GM19452 (cell line): ENCODE results near the gene GNPDA1.
A peak's percentile ranks its signal among the peaks of the same experiment; 100 is the strongest.
"Not testable (repeated sequence)": the region's sequence is repeated elsewhere in the genome, so short reads cannot be mapped to it uniquely, and the experiment has no call there.

Experiments
- ATAC-seq: cut with Tn5 transposase; IDR thresholded peaks from one replicate; pipeline ENCODE4 v1.9.1; 2021; ENCODE audit not compliant: unreplicated experiment

Gene GNPDA1

GRCh38 chr5:142012792-142013388 lies at the start of gene GNPDA1:
Gene GNPDA1, minus strand, starts transcription at chr5:142013027. Its CDS starts 992 bp downstream, at chr5:142012035.
- ATAC-seq: peak; percentile 54

DNA sequence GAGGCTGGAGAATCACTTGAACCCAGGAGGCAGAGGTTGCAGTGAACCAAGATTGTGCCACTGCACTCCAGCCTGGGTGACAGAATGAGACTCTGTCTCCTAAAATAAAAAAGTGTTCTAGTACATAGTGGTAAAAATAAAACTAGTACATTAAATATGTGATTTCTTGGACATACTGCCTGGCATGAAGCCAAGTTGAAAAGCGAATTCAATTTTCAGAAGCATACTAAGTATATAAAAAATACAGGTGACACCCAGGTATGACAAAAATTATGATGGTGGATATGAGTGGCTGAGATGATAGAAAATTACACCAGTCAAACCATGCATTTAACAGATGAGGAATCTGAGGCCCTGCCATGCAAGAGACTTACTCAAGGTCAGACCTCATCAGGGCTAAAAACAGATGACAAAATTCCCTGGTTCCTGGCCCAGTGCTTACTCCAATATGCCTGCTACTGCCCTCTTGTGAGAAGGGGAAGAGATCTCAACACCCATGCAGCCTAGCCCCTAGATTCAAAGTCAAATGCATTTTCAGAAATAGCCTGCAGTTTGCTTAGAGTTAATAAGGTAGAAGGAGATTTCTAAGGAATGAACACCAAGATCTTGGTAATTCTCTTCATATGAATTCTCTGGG lies 46.6 kb upstream of the GNPDA1 start:
- no peak for ATAC-seq

DNA sequence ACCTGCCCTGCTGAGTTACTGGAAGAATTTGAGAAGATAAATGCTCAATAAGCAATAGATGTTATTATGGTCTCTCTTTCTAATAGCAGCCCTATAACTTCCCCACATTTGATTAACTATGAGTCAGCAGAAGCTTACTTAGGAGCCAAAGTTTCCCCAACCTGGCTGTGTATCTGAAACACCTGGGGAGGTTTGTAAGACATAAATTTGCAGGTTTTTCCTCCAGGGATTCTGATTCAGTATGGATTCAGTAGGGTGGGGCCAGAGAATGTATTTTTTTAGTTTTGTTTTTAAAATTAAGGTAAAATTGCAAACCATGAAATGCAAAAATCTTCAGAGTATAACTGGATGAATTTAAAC lies 44.9 kb upstream of the GNPDA1 start:
- ATAC-seq: no peak

DNA sequence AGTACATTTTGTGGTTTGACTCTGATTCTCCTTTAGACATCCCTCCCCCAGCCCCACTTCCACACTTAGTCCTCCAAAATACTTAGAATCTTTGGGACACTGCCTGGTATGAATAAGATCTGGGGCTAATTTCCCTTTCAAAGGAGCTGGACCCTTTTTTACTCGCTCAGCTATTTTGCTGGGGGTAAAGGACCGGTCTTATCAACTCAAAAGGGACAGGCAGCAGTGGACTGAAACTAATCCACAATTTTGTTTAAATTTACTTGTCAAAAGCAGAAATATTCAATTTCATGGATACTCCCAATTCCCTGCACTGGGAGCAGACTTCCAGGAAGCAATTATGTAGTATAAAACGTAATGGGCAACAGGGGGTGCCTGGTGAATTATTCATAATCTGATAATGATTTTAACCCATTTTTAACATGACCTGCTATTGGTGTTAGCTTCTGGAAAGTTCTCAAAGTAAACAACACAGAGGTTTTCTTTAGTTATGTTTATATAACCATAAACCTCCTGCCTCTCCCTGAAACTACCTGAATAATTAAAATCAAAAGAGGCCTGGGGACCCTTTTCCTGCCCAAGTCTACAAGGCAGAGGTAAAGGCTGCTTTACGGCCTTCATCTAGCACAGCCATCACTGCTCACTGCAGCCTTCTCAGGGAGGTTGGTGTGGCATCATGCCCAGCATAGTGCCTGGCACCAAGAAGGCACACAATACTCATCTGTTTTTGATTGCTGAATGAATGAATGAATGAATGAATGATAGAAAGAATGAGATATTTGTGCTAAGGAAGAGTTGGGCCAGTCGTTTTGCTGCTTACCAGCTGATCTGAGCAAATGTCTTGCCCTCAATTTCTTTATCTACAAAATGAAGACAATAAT lies 44.2 kb upstream of the GNPDA1 start:
- ATAC-seq: no peak

- ATAC-seq: no peak
These were observed 42.5 kb upstream of the GNPDA1 start for GRCh38 chr5:142055301-142055700.

DNA sequence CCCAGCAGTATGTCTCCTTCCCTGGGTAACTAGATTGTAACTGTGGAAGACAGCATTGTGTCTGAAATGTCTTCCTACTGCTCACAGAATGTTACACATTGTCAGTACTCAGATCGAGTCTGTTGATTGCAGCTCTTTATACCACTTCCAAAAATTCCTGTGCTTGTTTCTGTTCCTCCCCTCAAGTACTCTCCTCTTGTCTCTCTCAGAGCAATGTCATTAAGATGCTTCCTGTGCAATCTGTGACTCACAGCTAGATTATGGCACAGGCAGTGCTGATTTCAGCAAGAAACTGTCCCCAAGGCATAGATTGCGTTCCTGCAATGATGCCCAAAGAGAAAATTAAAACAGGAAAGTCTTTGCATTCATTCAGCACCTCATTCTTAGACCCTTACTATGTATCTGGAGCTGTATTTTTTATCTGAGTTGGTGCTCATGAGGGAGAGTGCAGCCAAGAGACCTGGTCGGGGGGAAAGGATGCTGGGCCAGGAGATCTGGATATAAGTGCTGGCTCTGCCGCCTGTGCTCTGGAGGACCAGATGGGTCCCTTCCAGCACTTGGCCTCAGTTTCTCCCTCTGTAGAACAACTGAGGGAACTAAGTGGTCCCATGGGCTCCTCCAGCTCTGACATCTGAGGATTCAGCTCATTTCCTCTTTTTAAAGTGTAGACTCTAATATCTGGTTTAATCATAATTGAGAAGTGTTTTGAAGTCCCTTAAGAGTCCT lies 40.8 kb upstream of the GNPDA1 start:
- ATAC-seq: no peak

DNA sequence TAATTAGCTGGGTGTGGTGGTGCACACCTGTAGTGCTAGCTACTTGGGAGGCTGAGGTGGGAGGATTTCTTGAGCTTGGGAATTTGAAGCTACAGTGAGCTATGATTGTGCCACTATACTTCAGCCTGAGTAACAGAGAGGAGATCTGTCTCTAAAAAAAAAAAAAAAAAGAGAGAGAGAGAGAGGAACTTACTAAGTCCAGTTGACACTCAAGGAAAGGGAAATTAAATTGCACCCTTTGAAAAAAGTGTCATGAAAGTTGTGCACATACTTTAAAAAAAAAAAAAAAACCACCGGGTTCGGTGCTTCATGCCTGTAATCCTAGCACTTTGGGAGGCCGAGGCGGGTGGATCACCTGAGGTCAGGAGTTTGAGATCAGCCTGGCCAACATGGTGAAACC lies 39.2 kb upstream of the GNPDA1 start:
- not testable (repeated sequence) for ATAC-seq

DNA sequence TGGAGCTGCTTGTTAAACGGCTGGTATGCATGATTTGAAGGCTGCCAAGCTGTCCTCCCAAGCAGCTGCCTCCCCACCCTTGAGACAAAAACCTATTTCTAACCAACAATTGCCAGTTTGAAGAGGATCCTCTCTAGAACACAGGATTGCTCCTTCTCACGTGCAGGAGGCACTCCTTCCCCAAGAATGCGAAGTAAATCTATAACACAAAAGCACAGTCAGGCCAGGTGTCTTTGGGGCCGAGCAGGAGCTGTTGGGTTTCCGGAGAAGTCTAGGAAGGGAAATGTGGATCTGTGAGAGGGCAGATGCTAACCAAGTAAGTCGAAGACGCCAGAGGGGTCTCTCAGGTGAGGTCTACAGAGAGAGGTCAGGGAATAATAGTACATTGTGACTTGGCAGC lies 35.4 kb upstream of the GNPDA1 start:
- ATAC-seq: no peak

- no peak for ATAC-seq
These were observed 33.4 kb upstream of the GNPDA1 start for GRCh38 chr5:142046191-142046590.

DNA sequence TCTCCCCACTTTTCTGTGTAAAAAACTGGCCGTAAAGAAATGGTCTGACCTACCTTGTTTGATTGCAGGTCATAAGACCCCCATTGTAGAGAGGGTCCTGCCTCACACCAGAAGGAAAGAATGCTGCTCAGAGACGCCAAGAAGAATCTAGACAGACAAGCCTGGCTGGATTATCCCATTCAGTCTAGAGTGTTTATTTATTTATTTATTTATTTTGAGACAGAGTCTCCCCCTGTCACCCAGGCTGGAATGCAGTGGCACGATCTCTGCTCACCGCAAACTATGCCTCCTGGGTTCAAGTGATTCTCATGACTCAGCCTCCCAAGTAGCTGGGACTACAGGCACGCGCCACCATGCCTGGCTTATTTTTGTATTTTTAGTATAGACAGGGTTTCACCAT lies 28.1 kb upstream of the GNPDA1 start:
- ATAC-seq: not testable (repeated sequence)

DNA sequence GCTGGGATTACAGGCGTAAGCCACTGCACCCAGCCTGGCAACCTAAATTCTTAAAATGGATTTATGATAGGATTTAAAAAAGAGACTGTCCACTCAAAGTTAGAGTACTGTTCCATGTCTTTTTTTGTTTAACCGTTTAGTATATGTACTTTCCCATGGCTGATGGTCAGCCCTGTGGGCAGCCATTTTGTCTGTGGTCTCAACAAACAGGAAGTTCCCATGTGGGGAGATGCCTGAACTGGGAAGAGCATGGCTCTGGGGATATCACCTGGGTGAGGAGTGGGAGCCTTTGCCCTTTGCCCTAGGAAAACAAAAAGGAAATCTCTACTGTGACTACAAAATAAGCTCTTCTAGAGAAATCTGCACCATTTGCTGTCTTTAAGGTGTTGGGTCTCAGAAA lies 27.5 kb upstream of the GNPDA1 start:
- no peak for ATAC-seq

DNA sequence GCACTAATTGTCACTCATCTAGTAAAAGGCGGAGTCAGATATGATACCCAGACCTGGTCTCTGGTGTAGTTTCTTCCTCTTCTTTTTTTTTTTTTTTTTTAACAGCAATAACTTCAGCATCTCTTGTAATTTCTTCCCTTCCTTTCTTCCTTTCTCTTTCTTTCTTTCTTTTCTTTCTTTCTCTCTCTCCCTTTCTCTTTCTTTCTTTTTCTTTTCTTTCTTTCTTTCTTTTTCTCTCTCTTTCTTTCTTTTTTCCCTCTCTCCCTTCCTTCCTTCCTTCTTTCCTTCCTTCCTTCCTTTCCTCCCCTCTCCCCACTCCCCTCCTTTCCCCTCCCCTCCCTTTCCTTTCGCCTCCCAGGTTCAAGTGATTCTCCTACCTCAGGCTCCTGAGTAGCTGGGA lies 25.9 kb upstream of the GNPDA1 start:
- ATAC-seq: no peak

- not testable (repeated sequence) for ATAC-seq
These were observed 24.8 kb upstream of the GNPDA1 start for GRCh38 chr5:142037599-142037998.

GRCh38 chr5:142036918-142037317 lies 24.1 kb upstream of the GNPDA1 start:
- no peak for ATAC-seq

DNA sequence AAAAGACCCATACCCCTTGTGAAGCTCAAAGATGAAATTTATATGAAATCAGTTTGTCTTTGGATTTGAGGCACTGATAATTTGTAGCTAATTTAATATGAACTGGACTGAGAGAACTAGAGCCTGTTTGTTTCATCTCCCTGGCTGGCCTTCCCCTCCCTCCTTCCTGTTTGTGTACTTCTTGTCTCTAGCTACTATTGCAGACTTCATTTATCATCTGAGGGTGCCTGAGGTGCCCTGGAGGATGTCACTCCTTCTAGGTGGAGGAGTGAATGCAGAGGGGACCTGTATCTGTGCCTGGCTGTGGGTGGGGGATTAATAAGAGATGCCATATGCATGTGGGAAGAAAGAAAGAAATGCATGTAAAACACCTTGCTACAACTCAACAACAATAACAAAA lies 22.2 kb upstream of the GNPDA1 start:
- ATAC-seq: no peak

GRCh38 chr5:142033632-142034567 lies 21.1 kb upstream of the GNPDA1 start:
- not testable (repeated sequence) for ATAC-seq

DNA sequence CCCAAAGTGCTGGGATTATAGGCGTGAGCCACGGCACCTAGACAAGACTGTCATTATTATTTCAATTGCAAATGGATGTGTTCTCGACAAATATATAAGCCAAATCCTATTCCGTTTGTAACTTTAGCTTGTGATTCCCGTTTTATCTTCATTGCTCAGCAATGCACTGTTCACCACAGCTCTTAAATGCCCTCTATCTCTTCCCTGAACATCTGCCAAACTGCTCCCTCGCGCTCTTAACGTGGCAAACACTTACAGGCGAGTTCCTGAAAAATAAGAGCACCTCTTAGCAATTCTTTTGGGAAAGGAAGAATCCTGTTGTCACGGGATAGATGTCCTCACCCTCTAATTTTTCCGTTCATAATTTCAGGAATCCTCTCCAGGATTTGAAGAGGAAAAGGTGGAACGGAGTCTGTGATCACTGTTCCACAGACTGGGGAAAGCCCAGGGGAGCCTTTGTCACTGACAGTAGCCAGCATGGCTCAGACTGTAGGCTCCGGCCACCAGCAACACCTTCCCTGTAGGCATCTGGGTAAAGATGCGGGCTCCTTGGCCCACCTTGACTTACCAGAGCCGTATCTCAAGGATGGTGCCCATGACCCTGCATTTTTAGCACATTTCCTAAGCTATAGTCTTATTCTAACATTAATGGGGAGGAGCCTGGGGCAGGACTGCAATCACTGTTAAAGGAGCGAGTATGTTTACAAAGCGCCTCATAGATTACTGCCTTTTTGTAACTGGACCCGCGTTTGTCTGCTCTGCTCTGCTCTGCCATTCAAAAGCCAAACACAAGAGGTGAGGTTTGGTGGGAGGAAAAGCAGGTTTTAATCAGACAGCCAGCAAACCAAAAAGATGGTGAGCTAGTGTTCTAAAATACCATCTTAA lies 20.2 kb upstream of the GNPDA1 start:
- no peak for ATAC-seq

GRCh38 chr5:142032150-142032549 lies 19.3 kb upstream of the GNPDA1 start:
- no peak for ATAC-seq

- no peak for ATAC-seq
These were observed 12.8 kb upstream of the GNPDA1 start for GRCh38 chr5:142025637-142026036.
